K562 (cell line): Measurements from ENCODE around the gene GLOD4. TPM values are rescaled to one million over a fixed set of nuclear protein-coding genes. Genes with fewer than 3 reads are reported as not detected.

Source experiments
- ATAC-seq: fragments of 200-7000 bp; cut with Tn5 transposase; 3 replicates; pipeline ENCODE4 v1.9.1; 2020; ENCODE audit warnings: moderate library complexity
- BruUV-seq: library from RNA; stranded (reverse); fragments of 400-500 nt; replicated peaks from 2 replicates; lab custom pipeline; 2021; lab: Mats Ljungman, UMichigan
- CTCF ChIA-PET: fragments of 300-600 bp; formaldehyde crosslinking; extraction: SDS; loops from one replicate; lab custom pipeline; 2021; ENCODE audit warnings: low intra/inter-chr PET ratio; lab: Yijun Ruan, JAX
- POLR2A ChIA-PET: fragments of 300-600, 350-650 bp; sonication (Branson Sonifier 250); formaldehyde crosslinking; extraction: SDS; loops from one replicate; lab custom pipeline; 2021; ENCODE audit warnings: antibody characterized with exemption, inconsistent platforms; lab: Yijun Ruan, JAX
- DNase-seq, 4 experiments: peaks; one replicate each; pipeline versions ENCODE4 v3.0.0 to v3.0.0-alpha.2; 2011 to 2018; ENCODE audit warnings: low spot score in 3 of 4, mixed read lengths in 3 of 4; ENCODE audit errors: extremely low read depth in 1 of 4
- FAIRE-seq: peaks from 2 replicates; lab custom pipeline; 2011; peaks lifted over from hg19 to GRCh38; lab: Jason Lieb, UNC
- H2AFZ ChIP-seq: 2 replicates; pipeline ENCODE4 v1.6.0; 2011; ENCODE audit warnings: low read depth, low read length, control low read depth, inconsistent platforms
- H3K27ac ChIP-seq: fragments of 200-600 bp; 3 replicates; pipeline ENCODE4 v1.8.0; 2011; ENCODE audit warnings: low read depth, mild to moderate bottlenecking, control low read depth, inconsistent platforms, low read length, moderate library complexity, mixed read lengths; ENCODE audit errors: extremely low read depth
- H3K27me3 ChIP-seq, 2 experiments: fragments of 300-600 bp in 1 of 2; 2 replicates in 1 of 2; 3 replicates in 1 of 2; pipeline versions ENCODE4 v1.6.0 to v1.8.0; 2011; ENCODE audit warnings: inconsistent platforms in 2 of 2, low read length in 2 of 2, mild to moderate bottlenecking in 1 of 2, mixed read lengths in 1 of 2, moderate library complexity in 1 of 2; ENCODE audit not compliant: control insufficient read depth in 2 of 2, insufficient read depth in 2 of 2
- H3K36me3 ChIP-seq: fragments of 300-600 bp; 3 replicates; pipeline ENCODE4 v1.8.0; 2011; ENCODE audit warnings: mild to moderate bottlenecking, low read length, inconsistent platforms; ENCODE audit not compliant: control insufficient read depth, insufficient read depth
- H3K4me1 ChIP-seq, 2 experiments: fragments of 200-600 bp in 1 of 2; replicated peaks in 1 of 2; 2 replicates in 1 of 2; 3 replicates in 1 of 2; pipeline versions ENCODE4 v1.5.1 to v1.8.0; 2011; ENCODE audit warnings: inconsistent platforms in 2 of 2, low read length in 2 of 2, mild to moderate bottlenecking in 1 of 2, mixed read lengths in 1 of 2, moderate library complexity in 1 of 2; ENCODE audit not compliant: control insufficient read depth in 2 of 2, insufficient read depth in 2 of 2
- H3K4me2 ChIP-seq: 2 replicates; pipeline ENCODE4 v1.6.1; 2011; ENCODE audit warnings: low read length, control low read depth, inconsistent platforms, mixed read lengths; ENCODE audit not compliant: insufficient read depth
- H3K4me3 ChIP-seq: fragments of 200-600 bp; sonication (generic), shearing (Covaris generic); 2 replicates; pipeline ENCODE4 v1.5.1; 2016; ENCODE audit warnings: control low read depth, inconsistent platforms
- H3K79me2 ChIP-seq: fragments of 200-600 bp; 3 replicates; pipeline ENCODE4 v1.8.0; 2011; ENCODE audit warnings: low read length, inconsistent platforms; ENCODE audit not compliant: control insufficient read depth, insufficient read depth
- H3K9ac ChIP-seq, 2 experiments: 2 replicates each; pipeline versions ENCODE4 v1.6.0 to v1.6.1; 2011; ENCODE audit warnings: low read depth in 2 of 2, low read length in 2 of 2, control low read depth in 1 of 2, inconsistent platforms in 1 of 2, mild to moderate bottlenecking in 1 of 2, mixed read lengths in 1 of 2; ENCODE audit not compliant: insufficient read depth in 1 of 2
- H3K9me1 ChIP-seq: one replicate; pipeline ENCODE4 v1.6.0; 2011; ENCODE audit warnings: inconsistent platforms, mild to moderate bottlenecking, low read length, moderate library complexity; ENCODE audit not compliant: control insufficient read depth, insufficient read depth
- H3K9me3 ChIP-seq: replicated peaks from 2 replicates; pipeline ENCODE4 v1.5.1; 2011; ENCODE audit warnings: low read depth, low read length, inconsistent platforms; ENCODE audit not compliant: control insufficient read depth, insufficient read depth
- H4K20me1 ChIP-seq: replicated peaks from 2 replicates; pipeline ENCODE4 v1.6.1; 2011; ENCODE audit warnings: low read length, inconsistent platforms, mixed read lengths; ENCODE audit not compliant: control insufficient read depth, insufficient read depth
- CEBPB ChIP-seq: fragments of 450-650 bp; IDR thresholded peaks from 2 replicates; pipeline ENCODE4 v1.6.1; 2016; ENCODE audit warnings: missing genetic modification characterization, missing compliant biosample characterization
- DPF2 ChIP-seq: fragments of 450-650 bp; IDR thresholded peaks from 2 replicates; pipeline ENCODE4 v1.6.1; 2016
- FOXM1 ChIP-seq, 2 experiments: fragments of 450-650 bp in 1 of 2; sonication (generic) in 1 of 2; formaldehyde crosslinking in 1 of 2; IDR thresholded peaks; 2 replicates each; pipeline versions ENCODE4 v1.6.1 to v1.9.0; 2017 to 2022; ENCODE audit warnings: low read depth in 2 of 2, mild to moderate bottlenecking in 2 of 2, missing genetic modification reagents in 1 of 2, moderate library complexity in 1 of 2
- HSF4 ChIP-seq: fragments of 250-450 bp; sonication (Bioruptor Pico); IDR thresholded peaks from 2 replicates; pipeline ENCODE4 v2.1.2; 2022; ENCODE audit warnings: mild to moderate bottlenecking, moderate library complexity, borderline replicate concordance
- IFI16 ChIP-seq: fragments of 250-450 bp; sonication (Bioruptor Pico); IDR thresholded peaks from 2 replicates; pipeline ENCODE4 v2.1.2; 2022; ENCODE audit warnings: mild to moderate bottlenecking, inconsistent platforms
- MCM3 ChIP-seq: fragments of 450-650 bp; IDR thresholded peaks from 2 replicates; pipeline ENCODE4 v1.6.1; 2016
- NFYB ChIP-seq: IDR thresholded peaks from 2 replicates; pipeline ENCODE4 v1.6.1; 2011; ENCODE audit warnings: mild to moderate bottlenecking, moderate library complexity; ENCODE audit not compliant: insufficient read length; ENCODE audit errors: extremely low read depth
- NUFIP1 ChIP-seq: fragments of 450-650 bp; IDR thresholded peaks from 2 replicates; pipeline ENCODE4 v1.6.1; 2018; ENCODE audit not compliant: partially characterized antibody
- PHF8 ChIP-seq: fragments of 200-600 bp; sonication (generic); IDR thresholded peaks from 2 replicates; pipeline ENCODE4 v1.6.1; 2012; ENCODE audit warnings: mixed run types, mild to moderate bottlenecking, inconsistent platforms, low read length, moderate library complexity, borderline replicate concordance
- RAD51 ChIP-seq: fragments of 450-650 bp; IDR thresholded peaks from 2 replicates; pipeline ENCODE4 v1.7.1; 2016; ENCODE audit warnings: low read depth, mild to moderate bottlenecking, borderline replicate concordance
- RBFOX2 ChIP-seq: fragments of 200-400 bp; formaldehyde crosslinking; IDR thresholded peaks from 2 replicates; pipeline ENCODE4 v1.6.1; 2017; ENCODE audit warnings: low read depth, mild to moderate bottlenecking, low read length, moderate library complexity
- SAFB ChIP-seq: fragments of 200-400 bp; formaldehyde crosslinking; IDR thresholded peaks from 2 replicates; pipeline ENCODE4 v1.6.1; 2017; ENCODE audit warnings: low read depth, low read length, borderline replicate concordance
- SMAD3 ChIP-seq: fragments of 450-650 bp; formaldehyde crosslinking; conservative IDR thresholded peaks from 2 replicates; pipeline ENCODE4 v1.4.0; 2020; ENCODE audit warnings: mild to moderate bottlenecking
- STAT5A ChIP-seq: IDR thresholded peaks from 2 replicates; pipeline ENCODE4 v1.6.1; 2012; ENCODE audit warnings: low read length, inconsistent platforms, borderline replicate concordance
- TARDBP ChIP-seq: fragments of 450-650 bp; IDR thresholded peaks from 2 replicates; pipeline ENCODE4 v1.6.1; 2016
- TFE3 ChIP-seq: fragments of 450-650 bp; formaldehyde crosslinking; IDR thresholded peaks from 2 replicates; pipeline ENCODE4 v1.4.0; 2020; ENCODE audit warnings: mild to moderate bottlenecking, mixed read lengths
- TOE1 ChIP-seq, 2 experiments: fragments of 450-650 bp in 1 of 2; sonication (generic) in 1 of 2; formaldehyde crosslinking in 1 of 2; IDR thresholded peaks; 2 replicates each; pipeline versions ENCODE4 v1.7.1 to v1.8.0; 2016 to 2022; ENCODE audit warnings: borderline replicate concordance in 2 of 2, mild to moderate bottlenecking in 2 of 2, antibody characterized with exemption in 1 of 2, inconsistent platforms in 1 of 2, low read depth in 1 of 2, missing genetic modification reagents in 1 of 2, moderate library complexity in 1 of 2
- ZNF449 ChIP-seq: fragments of 250-450 bp; sonication (Bioruptor Pico); IDR thresholded peaks from 2 replicates; pipeline ENCODE4 v1.8.0; 2022; ENCODE audit warnings: moderate library complexity, mild to moderate bottlenecking, inconsistent platforms
- WGBS: fragments of 100-300 bp; shearing (Covaris generic); methylation state at CpG from one replicate; pipeline ENCODE4 v1.1.6; 2016; ENCODE audit warnings: low coverage, mixed read lengths; ENCODE audit not compliant: insufficient coverage; ENCODE audit errors: missing lambda C conversion rate; 5-methylcytosine and 5-hydroxymethylcytosine counted together
- in situ Hi-C: fragments of 300-500 bp; cut with MboI; formaldehyde crosslinking; loops from 4 replicates; pipeline ENCODE4 v1.15.0; 2018; ENCODE audit warnings: inconsistent platforms, mixed read lengths
- intact Hi-C: fragments of 100-400 bp; cut with micrococcal nuclease; formaldehyde crosslinking; loops from 2 replicates; pipeline ENCODE4 v1.14.2; 2022
- polyA plus RNA-seq, 8 experiments: library from polyadenylated mRNA; depleted of rRNA in 4 of 8; stranded (reverse) in 5 of 8; unstranded in 3 of 8; fragments of >200 nt; fragmentation: Nextera tagmentation in 2 of 8; fragmentation: Illumina TruSeq in 1 of 8; extraction: Ambion mirVana in 2 of 8; extraction: Trizol in 1 of 8; gene quantifications; 2 replicates each; pipeline versions ENCODE4 v1.2.1 to v1.2.3, GENCODE V29; 2011 to 2014; ENCODE audit warnings: inconsistent platforms in 1 of 8, missing spikeins in 1 of 8
- total RNA-seq, 7 experiments: library from RNA; depleted of rRNA in 6 of 7; stranded (reverse); fragments of >200 nt in 6 of 7; fragmentation: Illumina TruSeq in 2 of 7; extraction: Trizol in 2 of 7; gene quantifications; 2 replicates each; pipeline versions ENCODE4 v1.2.1 to v1.2.3, GENCODE V29; 2011 to 2021; ENCODE audit warnings: low replicate concordance in 1 of 7

The GLOD4 gene
- total and polyA plus RNA-seq, 9 of the 15 experiments (the other 6 are each of a cell fraction or from before 2014, with no cell fraction given) = 52.0 to 109 (median 64.9) TPM

GRCh38 chr17:746783-747629, 35.1 kb downstream of the GLOD4 start (continued):
- no peak for TF ChIP-seq NUFIP1
- peak; percentile 40; the same call in 1 of the 2 replicates for TF ChIP-seq RBFOX2
- no peak for TF ChIP-seq DPF2
- no peak for TF ChIP-seq FOXM1 (IDR thresholded peaks at IDR 0.05; ENCODE audit: low read depth)
- TF ChIP-seq FOXM1 (CRISPR knock-in tag; IDR thresholded peaks at IDR 0.05; ENCODE audit: low read depth) = no peak
- TF ChIP-seq SMAD3 = no peak

GRCh38 chr17:746181-746580, 35.9 kb downstream of the GLOD4 start:
- H4K20me1 ChIP-seq = peaks cover 23% of the 10 kb centered on the region
- 93% methylated on average over 5 of the region's 9 CpGs for WGBS
- no peaks in the 10 kb centered on the region for H3K27me3 ChIP-seq
- DNase-seq = no peak
- no peak for FAIRE-seq
- no peaks in the 10 kb centered on the region for H3K9me3 ChIP-seq
- no peak for ATAC-seq
- H3K36me3 ChIP-seq = peaks cover 85% of the 10 kb centered on the region
- ChIA-PET POLR2A (interaction anchor here (0.6 to 1.9 kb wide), 9 partner anchors 9 to 1520 kb away, joined by 3 to 7 read pairs (median 4); partner anchors contain the start of gene VPS53), CTCF (no interaction called here)
- no peak overlapping the region for H3K4me3 ChIP-seq
- peaks cover 4% of the 10 kb centered on the region in 2 experiments; a peak in 1 of 5 replicates for H3K4me1 ChIP-seq
- BruUV-seq = no TSS peak
- H3K9ac ChIP-seq = no peak overlapping the region
- in situ Hi-C loops = no loop called here
- no peak overlapping the region for H3K4me2 ChIP-seq
- H3K79me2 ChIP-seq = peaks cover 55% of the 10 kb centered on the region
- no peaks in the 10 kb centered on the region for H3K9me1 ChIP-seq
- no peak overlapping the region for H3K27ac ChIP-seq
- intact Hi-C loops = no loop called here
- H2AFZ ChIP-seq = no peak overlapping the region
- TF ChIP-seq CEBPB (no peak), MCM3 (no peak), ZNF449 (CRISPR knock-in tag) (no peak), PHF8 (no peak), NFYB (no peak), TARDBP (no peak), TFE3 (CRISPR knock-in tag) (no peak), SAFB (no peak), IFI16 (CRISPR knock-in tag) (no peak), FOXM1 (IDR thresholded peaks at IDR 0.05; ENCODE audit: low read depth) (no peak), FOXM1 (CRISPR knock-in tag; IDR thresholded peaks at IDR 0.05; ENCODE audit: low read depth) (no peak), RAD51 (no peak), HSF4 (CRISPR knock-in tag) (no peak), STAT5A (no peak), TOE1 (IDR thresholded peaks at IDR 0.05; ENCODE audit: borderline replicate concordance) (no peak), TOE1 (CRISPR knock-in tag; IDR thresholded peaks at IDR 0.05; ENCODE audit: borderline replicate concordance, low read depth) (no peak)
